Stimulated activated CD4-positive, alpha-beta T cell treated with anti-CD3 and anti-CD28 coated beads, Interleukin-4, amount 100 ng/mL, for 4 hours (primary cell): ENCODE results near the gene CCDC152.
"Not testable (repeated sequence)": the region's sequence is repeated elsewhere in the genome, so short reads cannot be mapped to it uniquely, and the experiment has no call there.

Experiments
- DNase-seq, 2 experiments: peaks; one replicate each; pipeline ENCODE4 v3.0.0-alpha.2; 2020

Gene CCDC152

GRCh38 chr5:42816546-42816945 lies 59.9 kb downstream of the CCDC152 start:
- DNase-seq: not testable (repeated sequence)

- DNase-seq: no peak
These were observed 63.1 kb downstream of the CCDC152 start for GRCh38 chr5:42819745-42820144.

DNA sequence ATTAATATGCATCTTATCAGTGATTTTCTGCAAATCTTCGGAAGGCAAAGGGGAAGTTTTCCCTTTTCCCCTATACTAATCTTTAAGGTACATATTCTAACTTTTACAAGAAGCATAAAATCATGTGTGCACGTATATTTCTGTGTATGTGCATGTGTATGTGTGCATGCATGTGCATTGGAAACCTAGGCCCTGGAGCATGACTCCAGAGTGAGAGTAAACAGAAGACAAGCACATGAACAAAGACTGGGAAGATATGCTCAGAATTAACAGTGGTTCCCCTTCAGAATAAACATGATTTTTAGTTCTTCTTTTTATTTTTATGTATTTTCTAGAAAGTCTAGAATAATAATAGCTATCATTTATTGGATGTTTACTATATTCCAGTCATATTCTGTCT lies 65.9 kb downstream of the CCDC152 start:
- no peak for DNase-seq

- DNase-seq: no peak
These were observed 67.8 kb downstream of the CCDC152 start for GRCh38 chr5:42824347-42824976.

DNA sequence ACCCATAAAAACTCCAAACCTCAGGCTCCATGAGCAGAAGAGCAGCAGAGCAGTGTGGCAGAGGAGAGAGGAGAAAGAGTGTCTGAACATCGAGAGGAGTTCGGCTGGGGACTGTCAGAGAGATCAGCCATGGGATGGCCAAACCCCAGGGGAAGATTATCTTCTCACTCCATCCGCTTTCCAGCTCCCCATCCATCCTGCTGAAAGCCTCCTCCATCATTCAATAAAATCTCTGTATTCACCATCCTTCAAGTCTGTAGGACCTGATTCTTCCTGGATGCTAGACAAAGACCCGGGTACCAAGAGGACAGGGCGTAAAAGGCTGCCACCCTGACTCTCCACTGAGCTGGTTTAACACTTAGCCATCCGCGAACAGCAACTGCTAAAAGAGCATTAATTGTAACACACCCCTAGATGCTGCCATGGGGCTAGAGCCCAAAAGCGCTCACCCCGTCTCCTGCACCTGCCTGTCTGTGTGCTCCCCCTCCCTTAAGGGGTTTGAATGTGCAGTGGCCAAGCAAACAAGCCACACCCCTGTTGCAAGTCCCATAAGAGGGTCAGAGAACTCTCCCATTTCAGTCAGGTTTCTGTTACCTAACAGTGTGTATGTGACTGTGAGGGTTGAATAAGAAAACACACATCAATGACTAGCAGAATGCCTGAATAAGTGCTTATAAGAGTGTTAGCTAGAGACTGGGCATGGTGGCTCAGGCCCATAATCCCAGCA lies 69.0 kb downstream of the CCDC152 start:
- no peak for DNase-seq

GRCh38 chr5:42826757-42827515 lies 70.3 kb downstream of the CCDC152 start:
- no peak for DNase-seq

GRCh38 chr5:42828671-42829070 lies 72.1 kb downstream of the CCDC152 start:
- no peak for DNase-seq

- DNase-seq: no peak
These were observed 74.3 kb downstream of the CCDC152 start for GRCh38 chr5:42830924-42831323.

- DNase-seq: no peak
These were observed 75.4 kb downstream of the CCDC152 start for GRCh38 chr5:42832060-42832459.

DNA sequence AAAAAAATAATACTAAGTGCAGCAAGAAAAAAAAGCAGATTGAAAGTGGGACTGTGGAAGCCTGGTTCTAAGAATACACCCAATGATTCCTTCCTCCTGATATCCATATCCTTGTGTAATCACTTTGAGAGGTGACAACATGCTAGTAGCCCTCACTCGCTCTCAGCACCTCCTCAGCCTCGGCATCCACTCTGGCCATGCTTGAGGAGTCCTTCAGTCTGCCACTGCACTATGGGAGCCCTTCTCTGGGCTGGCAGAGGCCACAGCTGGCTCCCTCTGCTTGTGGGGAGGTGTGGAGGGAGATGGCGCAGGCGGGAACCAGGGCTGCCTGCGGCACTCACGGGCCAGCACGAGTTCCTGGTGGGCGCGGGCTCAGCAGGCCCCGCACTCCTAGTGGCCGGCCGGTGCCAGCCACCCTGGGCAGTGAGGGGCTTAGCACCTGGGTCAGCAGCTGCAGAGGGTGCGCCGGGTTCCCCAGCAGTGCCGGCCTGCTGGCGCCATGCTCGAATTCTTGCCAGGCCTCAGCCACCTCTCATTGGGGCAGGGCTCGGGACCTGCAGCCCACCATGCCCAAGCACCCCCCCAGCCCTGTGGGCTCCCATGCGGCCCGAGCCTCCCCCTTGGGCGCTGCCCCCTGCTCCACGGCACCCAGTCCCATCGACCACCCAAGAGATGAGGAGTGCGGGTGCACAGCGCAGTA lies 79.6 kb downstream of the CCDC152 start:
- DNase-seq: no peak

DNA sequence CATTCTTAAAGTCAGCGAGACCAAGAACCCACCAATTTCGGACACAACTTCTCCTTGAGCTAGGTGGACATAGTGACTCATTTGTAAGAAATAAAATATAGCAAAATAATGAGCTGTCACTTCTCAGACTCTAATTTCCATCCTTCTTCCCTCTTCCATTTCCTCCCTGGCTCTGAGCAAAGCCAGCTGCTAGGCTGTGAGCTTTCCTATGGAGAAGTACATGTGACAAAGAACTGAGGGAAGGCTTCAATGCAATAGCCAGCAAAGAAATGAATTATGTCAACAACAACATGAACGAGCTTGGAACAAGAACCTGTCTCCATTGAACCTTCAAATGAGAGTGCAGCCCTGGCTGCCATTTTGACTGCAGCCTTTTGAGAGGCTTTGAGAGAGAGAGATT lies 81.0 kb downstream of the CCDC152 start:
- no peak for DNase-seq

DNA sequence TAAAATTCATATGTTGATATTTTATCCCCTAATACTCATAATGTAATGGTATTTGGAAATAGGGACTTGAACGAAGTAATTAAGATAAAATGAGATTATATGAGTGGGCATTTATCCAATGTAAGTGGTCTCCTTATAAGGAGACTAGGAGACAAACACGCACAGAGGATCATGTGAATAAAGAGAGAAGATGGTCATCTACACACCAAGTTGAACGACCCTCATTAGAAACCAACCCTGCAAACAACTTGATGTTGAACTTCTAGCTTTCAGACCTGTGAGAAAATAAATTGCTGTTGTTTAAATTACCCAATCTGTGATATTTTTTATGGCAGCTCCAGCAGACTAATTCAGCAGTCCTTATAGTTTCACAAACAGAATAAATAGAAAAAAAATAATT lies 82.6 kb downstream of the CCDC152 start:
- DNase-seq: no peak

GRCh38 chr5:42840269-42840668 lies 83.7 kb downstream of the CCDC152 start:
- no peak for DNase-seq

DNA sequence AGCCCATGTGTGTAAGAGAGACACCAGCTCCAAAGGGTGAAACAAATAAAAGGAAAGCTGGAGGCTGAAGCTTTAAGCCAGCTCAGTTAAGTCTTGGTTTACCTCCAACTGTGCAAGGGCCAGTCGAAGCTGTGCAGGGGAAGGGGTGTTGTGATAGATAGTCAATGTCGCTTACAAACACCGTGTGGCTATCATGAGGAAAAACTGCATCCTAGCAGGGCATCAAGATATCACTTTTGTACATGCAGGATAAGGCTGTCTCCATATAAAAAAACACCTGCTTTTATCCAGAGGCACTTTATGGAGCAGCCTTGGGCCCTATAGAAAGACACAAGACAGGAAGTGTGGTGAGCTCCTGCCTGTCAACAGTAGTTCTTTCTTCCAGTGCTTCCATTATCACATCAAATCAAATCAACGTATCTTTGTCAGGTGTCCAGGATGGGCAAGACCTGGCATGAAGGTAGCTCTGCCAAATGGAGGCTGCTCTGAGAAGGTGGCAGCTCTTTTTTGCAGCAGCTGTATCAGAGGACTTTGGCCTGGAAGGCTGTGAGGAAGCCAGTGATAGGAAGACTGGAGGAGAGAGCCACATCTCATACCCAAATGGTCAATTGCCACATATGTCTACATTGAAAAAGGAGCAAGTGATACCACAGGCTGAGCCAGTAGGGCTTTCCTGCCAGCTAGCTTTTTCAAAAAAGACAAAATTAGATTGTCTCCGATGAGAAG lies 84.4 kb downstream of the CCDC152 start:
- no peak for DNase-seq

- DNase-seq: no peak
These were observed 86.5 kb downstream of the CCDC152 start for GRCh38 chr5:42842921-42843641.

DNA sequence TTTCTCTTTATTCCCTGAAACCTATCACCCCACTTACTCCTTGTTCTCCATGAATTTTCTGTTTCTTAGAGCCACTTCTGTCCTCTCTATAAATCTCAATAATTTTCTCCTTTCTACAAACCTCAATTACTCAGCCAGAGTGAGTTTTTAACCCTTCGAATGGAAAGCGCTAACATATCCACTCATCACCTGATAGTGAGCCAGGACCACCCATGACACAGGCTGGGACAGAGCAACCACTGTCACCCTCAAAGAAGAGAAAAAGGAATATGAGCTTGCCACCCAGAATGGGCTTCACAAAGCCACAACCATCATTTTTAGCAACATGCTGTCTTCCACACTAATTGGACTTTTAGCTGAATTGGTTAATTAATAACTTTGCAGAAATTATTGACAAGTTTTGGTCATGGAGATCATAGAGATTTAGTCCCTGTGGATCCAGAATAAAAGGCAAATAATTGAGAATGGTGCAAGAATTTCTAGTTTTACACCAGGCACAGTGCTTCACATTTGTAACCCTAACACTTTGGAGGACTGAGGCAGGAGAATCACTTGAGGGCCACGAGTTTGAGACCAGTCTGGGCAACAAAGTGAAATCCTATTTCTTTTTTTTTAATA lies 87.2 kb downstream of the CCDC152 start:
- DNase-seq: no peak

- DNase-seq: not testable (repeated sequence)
These were observed 87.8 kb downstream of the CCDC152 start for GRCh38 chr5:42844408-42844807.

DNA sequence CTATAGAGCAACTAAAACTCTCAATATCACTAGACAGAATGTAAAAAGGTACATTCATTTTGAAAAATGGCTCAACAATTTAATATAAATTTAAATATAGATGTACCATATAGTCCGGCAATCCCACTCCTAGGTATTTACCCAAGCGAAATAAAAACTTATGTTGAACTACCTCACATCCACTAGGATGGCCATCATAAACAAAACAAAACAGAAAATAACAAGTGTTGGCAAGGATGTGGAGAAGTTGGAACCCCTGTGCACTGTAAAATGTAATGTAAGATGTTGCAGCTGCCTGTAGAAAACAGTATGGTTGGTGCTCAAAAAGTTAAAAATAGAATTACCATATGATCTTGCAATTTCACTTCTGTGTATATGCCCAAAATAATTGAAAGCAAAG lies 91.9 kb downstream of the CCDC152 start:
- DNase-seq: no peak

- DNase-seq: no peak
These were observed 94.9 kb downstream of the CCDC152 start for GRCh38 chr5:42851481-42851880.
